Measurements from ENCODE around the gene PZP. TPM values are rescaled to one million over a fixed set of nuclear protein-coding genes. Genes with fewer than 3 reads are reported as not detected.

Gene PZP
- polyA plus RNA-seq, 1 donor from 2014 or later, result not detected

GRCh38 chr12:9244894-9245293 is 36.7 kb upstream of the PZP start:
- Histone ChIP-seq H3K36me3 (ENCODE audit: insufficient read depth, low read length) (no peaks in the 10 kb centered on the region), H3K9ac (ENCODE audit: low read length) (no peak overlapping the region), H3F3A (ENCODE audit: insufficient read depth, low read length, poor library complexity, severe bottlenecking) (no peaks in the 10 kb centered on the region), H3K27ac (ENCODE audit: low read length) (no peak overlapping the region), H3K4me3 (ENCODE audit: low read length) (no peak overlapping the region), H4K20me1 (ENCODE audit: insufficient read depth) (no peaks in the 10 kb centered on the region), H3K27me3 (ENCODE audit: insufficient read depth, low read depth, low read length) (no peaks in the 10 kb centered on the region), H3K9me2 (ENCODE audit: insufficient read depth, low read length) (no peaks in the 10 kb centered on the region), H3K79me2 (replicated peaks; ENCODE audit: insufficient read depth, low read length) (no peaks in the 10 kb centered on the region), H3K4me2 (ENCODE audit: low read length) (no peak overlapping the region), H2AFZ (ENCODE audit: low read depth, low read length) (no peak overlapping the region), H3K9me3 (ENCODE audit: low read length) (no peaks in the 10 kb centered on the region)
- TF ChIP-seq SMC3 (conservative IDR thresholded peaks at IDR 0.05; ENCODE audit: poor library complexity) (no peak), MXI1 (conservative IDR thresholded peaks at IDR 0.05; ENCODE audit: poor library complexity, severe bottlenecking) (no peak), CTCF (IDR thresholded peaks at IDR 0.05; ENCODE audit: poor library complexity, severe bottlenecking) (no peak), EZH2 (IDR thresholded peaks at IDR 0.05; ENCODE audit: borderline replicate concordance, insufficient read depth, low read length, poor library complexity, severe bottlenecking) (no peak), REST (IDR thresholded peaks at IDR 0.05; ENCODE audit: borderline replicate concordance) (no peak)

GRCh38 chr12:9243999-9244649 is 35.9 kb upstream of the PZP start:
- no peak overlapping the region for H3K4me3 ChIP-seq (ENCODE audit: low read length)
- H3K27ac ChIP-seq (ENCODE audit: low read length), result no peak overlapping the region
- H3K9me3 ChIP-seq (ENCODE audit: low read length), result no peaks in the 10 kb centered on the region
- no peaks in the 10 kb centered on the region for H3K36me3 ChIP-seq (ENCODE audit: insufficient read depth, low read length)
- TF ChIP-seq EZH2 (IDR thresholded peaks at IDR 0.05; ENCODE audit: borderline replicate concordance, insufficient read depth, low read length, poor library complexity, severe bottlenecking) (no peak), SMC3 (conservative IDR thresholded peaks at IDR 0.05; ENCODE audit: poor library complexity) (no peak), MXI1 (conservative IDR thresholded peaks at IDR 0.05; ENCODE audit: poor library complexity, severe bottlenecking) (no peak), REST (IDR thresholded peaks at IDR 0.05; ENCODE audit: borderline replicate concordance) (no peak), EP300 (conservative IDR thresholded peaks at IDR 0.05; ENCODE audit: poor library complexity, severe bottlenecking) (no peak), TAF1 (IDR thresholded peaks at IDR 0.05; ENCODE audit: low read depth) (no peak), CTCF (IDR thresholded peaks at IDR 0.05; ENCODE audit: poor library complexity, severe bottlenecking) (no peak), POLR2AphosphoS5 (IDR thresholded peaks at IDR 0.05) (no peak), RAD21 (conservative IDR thresholded peaks at IDR 0.05) (no peak)
- no peaks in the 10 kb centered on the region for H3K79me2 ChIP-seq (replicated peaks; ENCODE audit: insufficient read depth, low read length)
- H3K4me2 ChIP-seq (ENCODE audit: low read length), result no peak overlapping the region
- no peak overlapping the region for H2AFZ ChIP-seq (ENCODE audit: low read depth, low read length)
- H3K9ac ChIP-seq (ENCODE audit: low read length), result no peak overlapping the region
- no peaks in the 10 kb centered on the region for H3F3A ChIP-seq (ENCODE audit: insufficient read depth, low read length, poor library complexity, severe bottlenecking)
- no peaks in the 10 kb centered on the region for H3K27me3 ChIP-seq (ENCODE audit: insufficient read depth, low read depth, low read length)
- H3K9me2 ChIP-seq (ENCODE audit: insufficient read depth, low read length), result no peaks in the 10 kb centered on the region
- no peaks in the 10 kb centered on the region for H4K20me1 ChIP-seq (ENCODE audit: insufficient read depth)
